Liver (tissue), 3 donors: ENCODE results near the gene CCDC116.

ENCODE experiments used
- CTCF ChIP-seq: fragments of 150-350 bp; IDR thresholded peaks from 2 replicates; pipeline ENCODE4 v1.5.1; 2017; ENCODE audit warnings: improper control_type of control experiment, low read depth, low read length; ENCODE audit not compliant: missing input control
- EGR1 ChIP-seq, 2 donors: IDR thresholded peaks; 2 replicates each; pipeline ENCODE4 v1.6.1; 2016 to 2018; ENCODE audit warnings: antibody characterized with exemption in 2 of 2, low read depth in 2 of 2
- HNF4G ChIP-seq: IDR thresholded peaks from 2 replicates; pipeline ENCODE4 v1.6.1; 2016; ENCODE audit warnings: antibody characterized with exemption
- JUND ChIP-seq, 2 donors: IDR thresholded peaks; 2 replicates each; pipeline ENCODE4 v1.6.1; 2016; ENCODE audit warnings: antibody characterized with exemption in 2 of 2
- REST ChIP-seq: IDR thresholded peaks from 2 replicates; pipeline ENCODE4 v1.6.1; 2016; ENCODE audit warnings: antibody characterized with exemption, mild to moderate bottlenecking
- donor health status: healthy.
- donor health status: healthy.

GRCh38 chr22:21606775-21607174, 25.8 kb upstream of the CCDC116 start:
- no peak for TF ChIP-seq EGR1 (IDR thresholded peaks at IDR 0.05; ENCODE audit: low read depth in 2 of 2)
- no peak for TF ChIP-seq CTCF
- TF ChIP-seq HNF4G = no peak
- no peak for TF ChIP-seq JUND (IDR thresholded peaks at IDR 0.05)
- no peak for TF ChIP-seq REST
